Activated CD8-positive, alpha-beta memory T cell treated with anti-CD3 and anti-CD28 coated beads, Interleukin-2, amount 50 U/mL, for 1 hour (primary cell): ENCODE measurements around the gene MICU1.
"Not testable (repeated sequence)": the region's sequence is repeated elsewhere in the genome, so short reads cannot be mapped to it uniquely, and the experiment has no call there.

Experiments used
- DNase-seq: peaks from one replicate; pipeline ENCODE4 v3.0.0-alpha.2; 2020; ENCODE audit errors: extremely low read depth

MICU1 gene

GRCh38 chr10:72388062-72388461, 237.8 kb downstream of the MICU1 start:
- no peak for DNase-seq

GRCh38 chr10:72386916-72387586, 238.8 kb downstream of the MICU1 start:
- DNase-seq: no peak

- no peak for DNase-seq
Observed at GRCh38 chr10:72385724-72386123, 240.2 kb downstream of the MICU1 start.

GRCh38 chr10:72384982-72385381, 240.9 kb downstream of the MICU1 start:
- DNase-seq: not testable (repeated sequence)

GRCh38 chr10:72379776-72380175, 246.1 kb downstream of the MICU1 start:
- no peak for DNase-seq

- no peak for DNase-seq
Observed at GRCh38 chr10:72379062-72379461, 246.8 kb downstream of the MICU1 start.

GRCh38 chr10:72375585-72375984, 250.3 kb downstream of the MICU1 start:
- DNase-seq: no peak

- no peak for DNase-seq
Observed at GRCh38 chr10:72375173-72375572, 250.7 kb downstream of the MICU1 start.

- no peak for DNase-seq
Observed at GRCh38 chr10:72370201-72370722, 255.6 kb downstream of the MICU1 start.

GRCh38 chr10:72367301-72367960, 258.4 kb downstream of the MICU1 start:
- no peak for DNase-seq

- DNase-seq: no peak
Observed at GRCh38 chr10:72365106-72365895, 260.6 kb downstream of the MICU1 start.

- DNase-seq: peak; percentile 81
Observed at GRCh38 chr10:72364239-72364777, 261.6 kb downstream of the MICU1 start.

GRCh38 chr10:72356987-72357386, 268.9 kb downstream of the MICU1 start:
- DNase-seq: no peak

- no peak for DNase-seq
Observed at GRCh38 chr10:72356115-72356514, 269.8 kb downstream of the MICU1 start.

- no peak for DNase-seq
Observed at GRCh38 chr10:72355214-72355555, 270.7 kb downstream of the MICU1 start.

GRCh38 chr10:72354356-72355213, 271.3 kb downstream of the MICU1 start, which contains the start of gene DNAJB12:
Gene DNAJB12, minus strand, starts transcription at chr10:72354919. Its CDS starts 22 bp downstream, at chr10:72354897.
- peak; percentile 59 for DNase-seq

- no peak for DNase-seq
Observed at GRCh38 chr10:72353965-72354355, 271.9 kb downstream of the MICU1 start.

GRCh38 chr10:72353028-72353964, 272.6 kb downstream of the MICU1 start:
- no peak for DNase-seq

- no peak for DNase-seq
Observed at GRCh38 chr10:72351479-72351878, 274.4 kb downstream of the MICU1 start.

GRCh38 chr10:72349438-72349837, 276.4 kb downstream of the MICU1 start:
- no peak for DNase-seq
